ENCODE measurements around the gene NFIA.

Gene NFIA

GRCh38 chr1:61376151-61376550, 293.8 kb downstream of the NFIA start:
- no peak overlapping the region for H3K27ac ChIP-seq
- in situ Hi-C loops (cut with HindIII; ENCODE audit: low pct_ligation_motif_present, low sequenced_read_pairs), result no loop called here
- no peak overlapping the region for H3K4me3 ChIP-seq (ENCODE audit: low read depth, low read length)
- TF ChIP-seq CTCF (IDR thresholded peaks at IDR 0.05; ENCODE audit: low read depth, low read length, missing control alignments), result no peak
- no peak for DNase-seq
- no peaks in the 10 kb centered on the region for H3K36me3 ChIP-seq (replicated peaks)
- H3K27me3 ChIP-seq (replicated peaks), result no peaks in the 10 kb centered on the region

- no peak overlapping the region for H3K27ac ChIP-seq
- no peak for DNase-seq
- no peak for TF ChIP-seq CTCF (IDR thresholded peaks at IDR 0.05; ENCODE audit: low read depth, low read length, missing control alignments)
- no peaks in the 10 kb centered on the region for H3K27me3 ChIP-seq (replicated peaks)
- H3K36me3 ChIP-seq (replicated peaks), result no peaks in the 10 kb centered on the region
- H3K4me3 ChIP-seq (ENCODE audit: low read depth, low read length), result no peak overlapping the region
- in situ Hi-C loops (cut with HindIII; ENCODE audit: low pct_ligation_motif_present, low sequenced_read_pairs), result no loop called here
These were observed 295.0 kb downstream of the NFIA start for GRCh38 chr1:61377242-61377958.

- H3K27ac ChIP-seq, result no peak overlapping the region
- no peaks in the 10 kb centered on the region for H3K36me3 ChIP-seq (replicated peaks)
- TF ChIP-seq CTCF (IDR thresholded peaks at IDR 0.05; ENCODE audit: low read depth, low read length, missing control alignments), result no peak
- no peaks in the 10 kb centered on the region for H3K27me3 ChIP-seq (replicated peaks)
- DNase-seq, result no peak
- H3K4me3 ChIP-seq (ENCODE audit: low read depth, low read length), result no peak overlapping the region
- in situ Hi-C loops (cut with HindIII; ENCODE audit: low pct_ligation_motif_present, low sequenced_read_pairs), result no loop called here
These were observed 296.3 kb downstream of the NFIA start for GRCh38 chr1:61378494-61379180.

GRCh38 chr1:61379693-61380092, 297.3 kb downstream of the NFIA start:
- in situ Hi-C loops (cut with HindIII; ENCODE audit: low pct_ligation_motif_present, low sequenced_read_pairs), result no loop called here
- no peak for DNase-seq
- H3K4me3 ChIP-seq (ENCODE audit: low read depth, low read length), result no peak overlapping the region
- H3K27ac ChIP-seq, result no peak overlapping the region
- TF ChIP-seq CTCF (IDR thresholded peaks at IDR 0.05; ENCODE audit: low read depth, low read length, missing control alignments), result no peak
- H3K27me3 ChIP-seq (replicated peaks), result no peaks in the 10 kb centered on the region
- no peaks in the 10 kb centered on the region for H3K36me3 ChIP-seq (replicated peaks)

- no peak overlapping the region for H3K27ac ChIP-seq
- TF ChIP-seq CTCF (IDR thresholded peaks at IDR 0.05; ENCODE audit: low read depth, low read length, missing control alignments), result no peak
- no peak overlapping the region for H3K4me3 ChIP-seq (ENCODE audit: low read depth, low read length)
- H3K27me3 ChIP-seq (replicated peaks), result no peaks in the 10 kb centered on the region
- H3K36me3 ChIP-seq (replicated peaks), result no peaks in the 10 kb centered on the region
- in situ Hi-C loops (cut with HindIII; ENCODE audit: low pct_ligation_motif_present, low sequenced_read_pairs), result no loop called here
- DNase-seq, result no peak
These were observed 298.2 kb downstream of the NFIA start for GRCh38 chr1:61380561-61380960.
